Colonic mucosa (tissue), 4 donors: ENCODE measurements around the gene DAAM2. TPM values are rescaled to one million over a fixed set of nuclear protein-coding genes. Genes with fewer than 3 reads are reported as not detected.

Source experiments
- DNase-seq: peaks from one replicate; pipeline ENCODE4 v3.0.0-alpha.2; 2020
- H3K27ac ChIP-seq: fragments of 200-600 bp; one replicate; pipeline ENCODE4 v1.8.0; 2021
- H3K27me3 ChIP-seq: fragments of 200-600 bp; one replicate; pipeline ENCODE4 v1.8.0; 2021
- H3K36me3 ChIP-seq: fragments of 200-600 bp; one replicate; pipeline ENCODE4 v1.8.0; 2021
- H3K4me1 ChIP-seq: fragments of 200-600 bp; one replicate; pipeline ENCODE4 v1.8.0; 2021; ENCODE audit warnings: mild to moderate bottlenecking
- H3K4me3 ChIP-seq: fragments of 200-600 bp; one replicate; pipeline ENCODE4 v1.8.0; 2021
- H3K9ac ChIP-seq, 2 donors: one replicate each; pipeline ENCODE4 v1.7.0; 2013; ENCODE audit warnings: control low read depth in 2 of 2, low read depth in 2 of 2, low read length in 2 of 2
- H3K9me3 ChIP-seq: fragments of 200-600 bp; one replicate; pipeline ENCODE4 v1.8.0; 2021
- CTCF ChIP-seq: fragments of 200-600 bp; IDR thresholded peaks from one replicate; pipeline ENCODE4 v1.8.0; 2022; ENCODE audit warnings: antibody characterized with exemption, mild to moderate bottlenecking
- intact Hi-C: fragments of 100-400 bp; cut with DNase I; formaldehyde crosslinking; loops from one replicate; pipeline ENCODE4 v1.14.1; 2022
- total RNA-seq, 2 donors: library from RNA; stranded (reverse); fragmentation: NEBNext Ultra II Directional in 1 of 2; extraction: Animal tissue kit (Norgen Biotek cat#: 25700) in 1 of 2; gene quantifications; one replicate each; pipeline ENCODE4 v1.2.1, GENCODE V29; 2021
- donor health status: healthy.
- donor health status: DM: no; HTN: no; CAD: no.
- donor health status: DM: no; HTN: no; CAD: no.

Gene DAAM2
- total RNA-seq, 2 donors from 2014 or later, result 3.6 to 6.9 TPM

DNA sequence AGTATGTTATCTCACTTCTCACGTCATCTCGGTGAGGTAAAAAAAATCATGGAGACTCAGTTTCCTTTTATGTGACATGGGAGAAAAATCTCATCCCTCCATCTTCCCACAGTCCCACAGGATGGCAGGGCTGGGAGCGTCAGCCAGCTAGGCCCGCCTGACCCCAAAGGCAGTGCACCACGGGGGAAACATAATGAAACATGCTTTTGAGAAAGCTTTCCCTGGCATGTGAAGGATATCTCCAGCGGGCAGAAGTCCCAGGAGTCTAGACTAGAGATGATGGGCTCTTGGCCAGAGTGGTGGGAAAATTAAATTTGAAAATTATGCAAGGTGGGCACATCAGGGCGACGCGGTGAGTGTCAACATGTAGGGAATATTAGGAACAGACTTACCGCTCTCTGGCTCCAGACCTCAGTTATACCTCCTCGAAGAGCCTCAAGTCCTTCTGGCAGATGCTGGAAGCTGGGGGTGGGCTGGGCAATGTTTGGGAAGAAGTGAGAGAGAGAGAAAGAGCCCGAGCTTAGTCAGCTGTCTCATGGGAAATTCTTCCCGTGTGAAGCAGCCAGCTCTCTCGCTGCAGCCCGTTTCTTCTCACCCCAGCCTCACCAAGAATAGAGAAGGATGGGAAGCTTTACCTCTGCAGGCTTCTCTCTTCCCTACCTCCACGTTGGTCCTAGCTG lies 89.8 kb downstream of the DAAM2 start:
- intact Hi-C loops, result no loop called here
- Histone ChIP-seq H3K9ac (no peak overlapping the region), H3K9me3 (no peaks in the 10 kb centered on the region), H3K4me3 (no peak overlapping the region), H3K27ac (no peak overlapping the region), H3K27me3 (no peaks in the 10 kb centered on the region), H3K36me3 (no peaks in the 10 kb centered on the region), H3K4me1 (no peaks in the 10 kb centered on the region)
- DNase-seq, result no peak
- TF ChIP-seq CTCF, result no peak

- H3K9me3 ChIP-seq, result no peaks in the 10 kb centered on the region
- H3K27ac ChIP-seq, result no peak overlapping the region
- H3K36me3 ChIP-seq, result no peaks in the 10 kb centered on the region
- DNase-seq, result no peak
- no peak overlapping the region for H3K4me3 ChIP-seq
- H3K27me3 ChIP-seq, result no peaks in the 10 kb centered on the region
- TF ChIP-seq CTCF, result no peak
- intact Hi-C loops, result no loop called here
- H3K9ac ChIP-seq, result no peak overlapping the region
- no peaks in the 10 kb centered on the region for H3K4me1 ChIP-seq
Observed at GRCh38 chr6:39882531-39882899, 90.3 kb downstream of the DAAM2 start.

DNA sequence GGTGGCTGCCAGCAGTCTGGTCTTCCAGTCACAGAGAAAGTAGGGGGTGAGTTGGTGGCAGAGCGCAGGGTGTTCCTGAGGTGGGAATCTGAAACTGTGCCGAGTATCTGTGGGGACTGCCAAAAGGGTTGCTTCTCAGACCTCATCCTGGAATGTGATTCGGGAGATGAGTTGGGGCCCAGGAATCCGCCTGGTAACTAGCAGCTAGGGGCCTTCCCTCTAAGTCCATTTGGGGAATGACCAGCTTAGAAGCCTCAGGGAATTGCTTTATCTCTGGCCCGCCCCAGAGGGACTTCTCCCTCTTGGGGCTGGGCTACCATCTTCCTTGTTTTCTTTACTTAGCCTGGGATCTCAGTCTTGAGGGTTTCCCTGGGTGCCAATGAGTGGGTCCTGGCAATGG lies 92.5 kb downstream of the DAAM2 start:
- no peaks in the 10 kb centered on the region for H3K4me1 ChIP-seq
- DNase-seq, result no peak
- H3K9ac ChIP-seq, result no peak overlapping the region
- no peak for TF ChIP-seq CTCF
- H3K4me3 ChIP-seq, result no peak overlapping the region
- intact Hi-C loops, result no loop called here
- no peaks in the 10 kb centered on the region for H3K27me3 ChIP-seq
- H3K27ac ChIP-seq, result no peak overlapping the region
- no peaks in the 10 kb centered on the region for H3K9me3 ChIP-seq
- no peaks in the 10 kb centered on the region for H3K36me3 ChIP-seq

DNA sequence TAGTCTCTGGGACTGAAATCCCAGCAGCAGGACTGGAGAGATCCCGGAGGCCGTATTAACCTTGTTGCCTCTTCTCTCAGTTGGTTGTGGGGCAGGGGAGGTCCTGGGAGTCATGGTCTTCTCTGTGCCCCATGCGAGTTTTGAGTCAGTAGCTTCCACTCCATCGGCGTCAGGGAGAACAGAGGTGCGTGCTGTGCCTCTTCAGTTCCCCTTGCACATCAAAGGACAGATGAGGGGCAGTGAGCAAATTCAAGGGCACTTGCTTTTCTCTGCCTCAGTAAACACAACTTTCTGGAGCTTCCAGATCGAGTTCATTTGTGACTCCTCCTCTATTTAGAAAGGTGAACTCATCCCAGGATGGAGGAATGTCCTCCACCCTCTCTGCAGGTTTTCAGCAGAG lies 93.5 kb downstream of the DAAM2 start:
- Histone ChIP-seq H3K36me3 (no peaks in the 10 kb centered on the region), H3K4me3 (no peak overlapping the region), H3K9me3 (no peaks in the 10 kb centered on the region), H3K4me1 (no peaks in the 10 kb centered on the region), H3K27me3 (no peaks in the 10 kb centered on the region), H3K9ac (no peak overlapping the region), H3K27ac (no peak overlapping the region)
- intact Hi-C loops, result no loop called here
- no peak for DNase-seq
- TF ChIP-seq CTCF, result no peak

DNA sequence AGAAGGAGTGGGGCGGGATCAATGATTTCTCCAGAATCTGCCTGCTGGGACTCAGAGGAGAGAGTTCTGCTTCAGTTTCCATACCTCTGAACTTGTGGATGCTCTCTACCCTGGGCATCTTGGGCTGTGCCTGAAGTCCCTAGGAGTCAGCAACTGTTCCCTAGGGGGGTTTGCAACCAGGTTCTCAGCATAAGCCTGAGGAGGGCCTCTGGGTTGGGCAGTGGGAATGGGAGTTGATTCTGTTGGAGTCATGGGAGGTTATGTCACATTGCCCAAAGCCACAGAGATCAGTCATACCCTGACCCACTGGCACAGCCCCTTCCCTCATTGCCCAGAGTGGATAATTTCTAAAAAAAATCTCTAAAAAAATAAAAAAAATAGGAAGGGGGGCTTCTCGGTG lies 94.7 kb downstream of the DAAM2 start:
- Histone ChIP-seq H3K27ac (no peak overlapping the region), H3K27me3 (no peaks in the 10 kb centered on the region), H3K9me3 (no peaks in the 10 kb centered on the region), H3K4me1 (no peaks in the 10 kb centered on the region), H3K36me3 (no peaks in the 10 kb centered on the region), H3K4me3 (no peak overlapping the region), H3K9ac (peak overlapping the region in 1 of 2 donors; percentile 12)
- no peak for DNase-seq
- intact Hi-C loops, result no loop called here
- TF ChIP-seq CTCF, result no peak
